Skeletal muscle satellite cell (primary cell): Measurements from ENCODE around the gene DAB2IP.

ENCODE experiments used
- H3K27me3 ChIP-seq: 2 replicates; pipeline ENCODE4 v1.7.0; 2013; ENCODE audit warnings: low read length; ENCODE audit not compliant: control insufficient read depth, insufficient read depth
- H3K36me3 ChIP-seq: 2 replicates; pipeline ENCODE4 v1.7.0; 2013; ENCODE audit warnings: mild to moderate bottlenecking, control low read depth, low read length; ENCODE audit not compliant: insufficient read depth
- H3K4me1 ChIP-seq: 2 replicates; pipeline ENCODE4 v1.7.0; 2013; ENCODE audit warnings: low read length; ENCODE audit not compliant: control insufficient read depth, insufficient read depth
- H3K4me2 ChIP-seq: 2 replicates; pipeline ENCODE4 v1.7.0; 2013; ENCODE audit warnings: mild to moderate bottlenecking, low read length
- H3K4me3 ChIP-seq: 2 replicates; pipeline ENCODE4 v1.7.0; 2013; ENCODE audit warnings: low read length
- H3K9ac ChIP-seq: 2 replicates; pipeline ENCODE4 v1.7.0; 2013; ENCODE audit warnings: mild to moderate bottlenecking, low read depth, low read length, moderate library complexity
- H3K9me3 ChIP-seq: replicated peaks from 2 replicates; pipeline ENCODE4 v1.7.0; 2013; ENCODE audit warnings: mild to moderate bottlenecking, control low read depth, low read length

Gene DAB2IP

DNA sequence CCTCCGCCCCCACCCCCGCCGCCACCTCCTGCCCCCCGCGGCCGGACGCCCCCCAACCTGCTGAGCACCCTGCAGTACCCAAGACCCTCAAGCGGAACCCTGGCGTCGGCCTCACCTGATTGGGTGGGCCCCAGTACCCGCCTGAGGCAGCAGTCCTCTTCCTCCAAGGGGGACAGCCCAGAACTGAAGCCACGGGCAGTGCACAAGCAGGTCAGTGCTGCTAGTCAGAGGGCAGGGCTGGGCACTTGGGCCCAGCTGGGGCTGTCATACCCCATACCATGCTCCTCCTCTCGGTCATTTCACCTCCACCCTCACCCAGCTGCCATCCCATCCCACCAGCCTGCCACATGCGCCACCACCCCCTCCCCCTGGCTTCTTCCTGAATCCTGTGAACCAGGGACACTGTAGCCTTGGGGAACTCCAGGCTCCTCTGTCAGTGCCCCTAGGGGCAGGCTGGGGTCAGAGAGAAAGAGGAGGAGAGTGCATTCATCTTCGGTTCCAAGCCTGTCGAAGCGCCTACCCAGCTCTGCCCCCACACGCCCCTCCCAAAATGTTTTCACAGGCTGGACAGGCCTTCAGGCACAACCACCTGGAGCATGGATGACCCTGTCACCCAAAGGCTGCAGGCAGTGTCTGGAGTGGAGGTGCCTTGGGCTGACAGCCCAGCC, 122.0 kb downstream of the DAB2IP start:
- H3K4me1 ChIP-seq = peaks cover 23% of the 10 kb centered on the region
- H3K36me3 ChIP-seq = peaks cover 37% of the 10 kb centered on the region
- no peak overlapping the region for H3K4me3 ChIP-seq
- no peaks in the 10 kb centered on the region for H3K27me3 ChIP-seq
- no peak overlapping the region for H3K4me2 ChIP-seq
- H3K9ac ChIP-seq = no peak overlapping the region
- no peaks in the 10 kb centered on the region for H3K9me3 ChIP-seq

DNA sequence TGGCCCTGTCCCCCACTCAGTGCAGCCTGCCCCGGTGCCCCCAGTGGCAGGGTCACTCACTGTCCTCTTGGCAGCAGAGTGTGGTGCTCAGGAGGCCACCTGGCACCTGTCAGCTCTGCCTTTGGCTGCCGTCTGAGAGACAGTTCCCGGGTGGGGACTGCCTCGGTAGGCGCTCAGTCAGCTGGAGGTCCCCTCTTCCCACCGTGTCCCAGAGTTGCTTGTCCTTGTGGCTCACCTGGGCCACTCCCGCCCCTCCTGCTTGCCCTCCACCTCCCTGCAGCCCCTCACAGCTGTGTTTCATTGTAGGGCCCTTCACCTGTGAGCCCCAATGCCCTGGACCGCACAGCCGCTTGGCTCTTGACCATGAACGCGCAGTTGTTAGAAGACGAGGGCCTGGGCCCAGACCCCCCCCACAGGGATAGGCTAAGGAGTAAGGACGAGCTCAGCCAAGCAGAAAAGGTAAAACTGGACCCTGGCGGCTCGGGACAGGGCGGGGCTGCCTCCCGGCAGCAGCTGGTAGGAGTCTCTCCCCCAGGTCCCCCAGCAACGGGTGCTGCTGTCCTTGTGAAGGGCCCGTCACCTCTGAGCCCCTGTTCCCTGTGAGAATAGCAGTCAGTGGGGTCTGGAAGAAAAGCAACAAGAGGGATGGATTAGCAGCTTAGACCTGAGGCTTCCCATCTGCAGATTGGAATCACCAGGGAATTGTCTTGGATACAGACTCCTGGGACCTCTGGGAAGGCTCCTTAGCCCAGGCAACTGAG, 122.7 kb downstream of the DAB2IP start:
- Histone ChIP-seq H3K9ac (no peak overlapping the region), H3K4me1 (peaks cover 23% of the 10 kb centered on the region), H3K27me3 (no peaks in the 10 kb centered on the region), H3K4me3 (no peak overlapping the region), H3K4me2 (no peak overlapping the region), H3K36me3 (peaks cover 31% of the 10 kb centered on the region), H3K9me3 (no peaks in the 10 kb centered on the region)

DNA sequence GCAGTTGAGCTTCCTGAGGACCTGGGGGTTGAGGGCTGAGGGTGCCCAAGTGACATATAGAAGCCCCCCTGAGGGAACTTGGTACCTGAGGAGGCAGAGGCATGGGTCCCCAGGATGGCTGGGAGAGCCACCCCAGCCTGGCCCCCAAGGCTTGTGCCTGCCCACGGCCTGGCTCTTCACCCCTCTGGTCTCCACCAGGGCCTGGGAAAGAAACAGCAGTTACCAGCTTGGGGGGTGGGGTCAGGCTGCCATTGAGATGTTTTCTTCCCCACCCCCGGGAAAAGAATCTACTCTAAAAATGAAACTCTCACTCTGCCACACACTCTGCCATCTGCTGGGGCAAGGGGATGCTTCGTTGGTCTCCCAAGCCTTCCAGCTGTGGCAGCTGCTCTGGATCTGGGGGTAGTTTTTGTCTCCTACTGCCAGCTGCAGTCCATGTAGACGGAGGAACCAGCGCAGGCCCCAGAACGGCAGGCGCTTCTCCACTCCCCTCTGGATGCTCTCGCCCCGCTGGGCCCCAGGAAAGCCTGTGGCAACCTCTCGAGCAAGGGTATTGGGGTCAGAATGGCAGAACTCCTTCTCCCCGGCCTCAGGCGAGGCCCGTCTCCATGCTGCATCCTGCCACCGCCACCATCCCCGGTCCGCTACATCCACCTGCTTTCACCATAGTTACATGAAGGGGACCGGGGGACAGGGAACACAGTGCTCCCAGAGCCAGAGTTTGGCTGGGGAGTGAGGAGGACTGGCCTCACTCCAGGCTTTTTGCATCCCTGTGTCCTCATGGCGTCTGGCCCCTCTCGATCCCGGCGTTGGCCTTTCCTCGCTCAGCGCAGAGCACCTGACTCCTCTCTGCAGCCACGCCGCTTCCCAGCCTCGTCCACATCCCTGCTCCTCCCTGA, 123.5 kb downstream of the DAB2IP start:
- H3K36me3 ChIP-seq = peaks cover 31% of the 10 kb centered on the region
- no peaks in the 10 kb centered on the region for H3K27me3 ChIP-seq
- H3K9me3 ChIP-seq = no peaks in the 10 kb centered on the region
- no peak overlapping the region for H3K4me2 ChIP-seq
- H3K4me1 ChIP-seq = peaks cover 23% of the 10 kb centered on the region
- H3K9ac ChIP-seq = no peak overlapping the region
- H3K4me3 ChIP-seq = no peak overlapping the region

DNA sequence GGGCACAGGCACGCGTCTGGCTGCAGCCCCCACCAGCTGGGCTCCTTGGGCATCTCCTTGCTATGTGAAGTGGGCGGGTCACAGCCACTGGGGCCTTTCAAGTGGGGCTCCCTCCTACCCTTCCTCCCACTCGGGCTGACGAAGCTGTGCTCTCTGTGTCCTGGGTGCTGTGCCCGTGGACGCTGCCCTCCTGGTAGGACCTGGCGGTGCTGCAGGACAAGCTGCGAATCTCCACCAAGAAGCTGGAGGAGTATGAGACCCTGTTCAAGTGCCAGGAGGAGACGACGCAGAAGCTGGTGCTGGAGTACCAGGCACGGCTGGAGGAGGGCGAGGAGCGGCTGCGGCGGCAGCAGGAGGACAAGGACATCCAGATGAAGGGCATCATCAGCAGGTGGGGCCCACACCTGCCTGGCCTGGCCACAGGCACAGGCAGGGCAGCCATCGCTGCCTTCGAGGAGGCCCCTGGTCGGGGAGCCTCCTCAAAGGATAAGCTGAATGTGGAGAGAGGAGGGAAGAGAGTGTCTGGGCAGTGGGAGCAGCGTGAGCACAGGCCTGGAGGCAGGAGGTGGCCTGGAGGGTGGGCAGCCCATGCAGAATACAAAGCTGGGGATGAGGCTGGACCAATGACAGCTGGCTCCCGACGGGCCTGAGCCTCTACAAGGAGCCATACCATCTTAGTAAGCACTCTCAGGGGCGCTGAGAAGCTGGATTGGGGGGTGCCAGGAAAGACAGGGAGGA, 124.7 kb downstream of the DAB2IP start:
- Histone ChIP-seq H3K4me3 (no peak overlapping the region), H3K4me2 (no peak overlapping the region), H3K9me3 (no peaks in the 10 kb centered on the region), H3K9ac (no peak overlapping the region), H3K27me3 (no peaks in the 10 kb centered on the region), H3K4me1 (peaks cover 12% of the 10 kb centered on the region), H3K36me3 (peaks cover 25% of the 10 kb centered on the region)

DNA sequence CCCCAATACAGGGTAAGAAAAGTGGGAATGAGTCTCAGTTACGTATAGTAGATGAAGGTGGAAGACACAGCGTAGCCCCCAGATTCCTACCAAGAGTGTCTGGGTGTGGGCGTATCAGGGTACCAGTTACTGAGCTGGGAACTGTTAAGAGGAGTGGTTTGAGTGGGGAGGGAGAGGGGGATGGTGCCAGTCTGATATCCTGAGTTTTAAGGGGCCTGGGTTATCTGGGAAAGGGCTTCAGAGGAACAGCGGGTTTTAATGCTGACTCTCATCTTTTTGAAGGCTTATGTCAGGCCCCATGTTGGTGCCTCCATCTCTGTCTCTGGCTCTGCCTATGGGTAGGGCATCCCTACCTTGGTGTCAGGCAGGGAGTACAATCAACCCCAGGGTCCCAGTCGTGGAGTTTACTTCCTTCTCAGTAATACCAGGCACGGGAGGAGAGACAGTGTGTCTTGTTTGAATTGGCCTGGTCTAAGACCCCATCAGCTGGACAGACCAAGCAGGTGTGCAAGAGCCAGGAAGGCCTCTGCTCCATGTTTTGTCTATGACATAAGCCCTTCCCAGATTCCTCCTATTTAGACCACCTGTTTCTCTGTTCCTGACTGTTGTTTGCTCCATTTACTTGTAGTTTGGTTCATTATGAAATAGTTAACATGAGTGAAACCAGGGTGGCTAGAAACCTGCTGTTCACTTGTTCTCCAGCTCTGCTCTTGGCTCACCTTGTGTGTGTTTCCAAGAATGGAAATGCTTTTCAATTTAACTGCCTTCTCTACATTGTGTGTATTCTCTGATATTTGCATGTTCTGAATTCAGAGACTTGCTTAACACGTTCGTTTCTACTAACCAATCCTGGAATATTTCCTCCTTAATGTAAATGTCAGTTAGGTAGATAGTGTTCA, 125.6 kb downstream of the DAB2IP start:
- Histone ChIP-seq H3K9me3 (no peaks in the 10 kb centered on the region), H3K9ac (no peak overlapping the region), H3K36me3 (peaks cover 33% of the 10 kb centered on the region), H3K4me3 (no peak overlapping the region), H3K4me1 (peaks cover 4% of the 10 kb centered on the region), H3K4me2 (no peak overlapping the region), H3K27me3 (no peaks in the 10 kb centered on the region)

DNA sequence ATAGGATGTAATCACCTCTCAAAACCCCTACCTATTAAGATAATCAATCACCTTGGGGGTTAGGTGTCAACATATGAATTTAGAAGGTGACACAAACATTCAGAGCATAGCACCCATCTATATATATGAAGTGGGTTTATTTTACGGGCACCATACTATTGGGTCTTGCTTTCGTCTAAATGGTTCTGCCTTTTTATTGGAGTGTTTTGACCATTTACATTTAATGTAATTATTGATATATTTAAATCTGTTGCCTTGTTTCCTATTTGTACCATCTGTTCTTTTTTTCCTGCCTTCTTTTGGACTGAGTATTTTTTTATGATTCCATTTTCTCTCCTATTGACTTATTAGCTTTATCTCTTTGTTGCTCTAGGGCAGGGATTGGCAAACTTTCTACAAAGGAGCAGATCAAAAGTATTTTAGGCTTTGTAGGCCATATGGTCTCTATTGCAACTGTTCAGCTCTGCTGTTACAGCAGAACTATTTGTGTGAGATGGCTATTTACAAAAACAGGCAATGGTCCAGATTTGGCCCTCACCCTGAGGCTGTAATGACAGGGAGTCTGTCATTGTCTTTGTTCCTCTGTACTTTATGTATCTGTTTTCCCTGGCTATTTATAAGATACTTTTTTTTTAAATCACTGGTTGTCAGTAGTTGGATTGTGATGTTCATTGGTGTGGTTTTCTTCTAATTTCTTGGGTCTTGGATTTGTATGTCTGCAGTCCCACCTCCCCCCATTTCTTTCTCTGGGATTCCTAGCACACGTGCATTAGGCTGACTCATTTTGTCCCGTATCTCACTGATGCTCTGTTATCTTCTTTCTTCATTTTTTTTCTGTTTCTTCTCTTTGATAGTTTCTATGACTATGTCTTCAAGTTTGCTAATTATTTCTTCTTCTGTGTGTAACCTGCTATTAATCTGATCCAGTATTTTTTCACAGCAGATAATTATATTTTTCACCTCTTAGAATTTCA, 127.1 kb downstream of the DAB2IP start:
- Histone ChIP-seq H3K4me1 (no peaks in the 10 kb centered on the region), H3K9me3 (no peaks in the 10 kb centered on the region), H3K27me3 (no peaks in the 10 kb centered on the region), H3K9ac (no peak overlapping the region), H3K4me3 (no peak overlapping the region), H3K36me3 (peaks cover 30% of the 10 kb centered on the region), H3K4me2 (no peak overlapping the region)

DNA sequence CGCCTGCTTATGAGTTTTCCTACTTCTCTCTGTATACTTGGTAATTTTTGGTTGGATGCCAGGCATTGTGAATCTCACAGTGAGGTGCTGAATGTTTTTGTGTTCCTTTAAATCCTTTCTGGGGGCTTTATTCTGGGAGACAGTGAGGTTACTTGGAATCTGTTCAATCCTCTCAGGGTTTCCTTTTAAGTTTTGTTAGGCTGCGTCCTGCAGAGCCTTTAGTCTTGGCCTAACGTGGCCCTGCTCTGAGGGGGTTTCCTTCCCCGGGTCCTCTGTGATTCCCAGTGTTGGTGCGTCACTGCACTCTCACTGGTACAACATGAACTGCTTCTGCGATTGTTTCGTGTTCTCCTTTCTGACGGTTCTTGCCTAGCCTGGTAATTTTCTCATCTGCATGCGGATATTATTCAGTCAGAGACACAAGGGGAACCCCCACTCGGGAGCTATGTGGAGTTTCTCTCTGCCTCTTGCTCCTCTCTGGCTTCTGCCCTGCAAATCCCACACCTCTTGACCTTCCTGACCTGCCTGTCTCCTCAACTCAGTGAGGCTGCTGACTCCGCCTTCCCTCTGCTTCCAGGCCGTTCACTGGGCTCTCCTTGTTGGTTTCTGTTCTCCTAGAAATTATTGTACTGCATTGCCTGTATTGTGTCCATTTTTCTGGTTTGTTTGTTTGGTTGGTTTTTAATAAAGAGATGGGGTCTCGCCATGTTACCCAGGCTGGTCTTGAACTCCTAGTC, 128.1 kb downstream of the DAB2IP start:
- no peaks in the 10 kb centered on the region for H3K27me3 ChIP-seq
- H3K4me3 ChIP-seq = no peak overlapping the region
- H3K36me3 ChIP-seq = peaks cover 26% of the 10 kb centered on the region

DNA sequence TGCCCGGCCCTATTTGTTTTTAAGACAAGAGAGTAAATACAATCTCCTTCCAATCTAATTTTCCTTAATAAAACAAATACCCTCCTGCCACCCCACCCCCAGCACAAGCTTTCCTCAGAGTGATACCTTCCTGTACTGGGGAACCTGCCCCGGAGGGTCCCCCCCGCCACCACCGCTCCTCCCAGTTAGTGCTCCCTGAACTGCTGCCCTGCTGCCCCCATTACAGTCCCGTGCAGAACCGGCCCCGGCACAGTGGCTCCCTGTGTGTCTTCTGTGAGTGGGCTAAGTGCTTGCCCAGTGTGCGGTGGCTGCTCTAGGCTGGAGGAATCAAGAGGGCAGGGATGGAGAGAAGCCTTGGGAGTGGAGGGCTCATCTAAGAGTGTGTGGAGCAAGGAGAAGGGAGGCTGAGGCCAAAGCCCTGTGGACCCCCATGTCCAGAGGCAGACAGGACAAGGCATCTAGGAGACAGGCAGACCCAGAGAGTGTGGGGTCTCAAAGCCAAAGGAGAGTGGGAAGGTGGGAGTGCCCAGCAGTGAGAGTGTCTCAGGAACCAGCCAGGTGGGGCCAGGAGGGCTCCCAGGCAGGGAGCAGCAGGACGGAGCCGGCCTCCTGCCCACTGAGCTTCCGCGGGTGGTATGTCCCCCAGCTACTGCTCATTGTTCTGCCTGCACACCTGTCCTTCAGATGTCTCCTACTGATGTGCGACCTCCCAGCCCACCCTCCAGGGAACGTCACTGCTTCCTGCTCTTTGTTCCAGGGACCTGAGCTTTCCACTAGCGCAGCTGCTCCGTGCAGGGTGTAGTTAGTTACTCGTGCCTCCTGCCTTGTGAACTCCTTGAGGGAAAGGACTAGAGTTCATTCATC, 129.0 kb downstream of the DAB2IP start:
- peaks cover 24% of the 10 kb centered on the region for H3K36me3 ChIP-seq

More for the DNA sequence above, 128.1 kb downstream of the DAB2IP start:
- Histone ChIP-seq H3K9me3 (no peaks in the 10 kb centered on the region), H3K4me2 (no peak overlapping the region), H3K4me1 (no peaks in the 10 kb centered on the region), H3K9ac (no peak overlapping the region)

DNA sequence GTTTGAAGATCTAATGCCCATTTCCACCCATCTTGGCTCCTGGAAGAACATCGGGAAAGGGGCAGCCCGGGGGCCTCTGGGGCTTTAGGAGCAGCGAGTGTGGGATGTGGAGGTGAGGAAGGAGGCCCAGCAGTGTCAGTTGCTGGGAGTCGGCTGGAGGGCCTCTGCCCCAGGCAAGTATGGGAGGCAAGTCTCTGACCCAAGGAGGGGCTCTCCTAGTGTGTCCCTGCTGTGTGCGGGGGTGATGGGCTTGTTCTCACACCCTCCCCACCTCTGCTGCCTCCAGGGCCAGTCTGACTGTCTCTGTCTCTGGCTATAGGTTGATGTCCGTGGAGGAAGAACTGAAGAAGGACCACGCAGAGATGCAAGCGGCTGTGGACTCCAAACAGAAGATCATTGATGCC, 129.7 kb downstream of the DAB2IP start:
- Histone ChIP-seq H3K9ac (no peak overlapping the region), H3K36me3 (peaks cover 21% of the 10 kb centered on the region), H3K4me2 (no peak overlapping the region), H3K9me3 (no peaks in the 10 kb centered on the region), H3K4me1 (no peaks in the 10 kb centered on the region), H3K27me3 (no peaks in the 10 kb centered on the region), H3K4me3 (no peak overlapping the region)

More for the DNA sequence above, 129.0 kb downstream of the DAB2IP start:
- no peaks in the 10 kb centered on the region for H3K4me1 ChIP-seq
- no peak overlapping the region for H3K4me2 ChIP-seq
- H3K9ac ChIP-seq = no peak overlapping the region
- H3K27me3 ChIP-seq = no peaks in the 10 kb centered on the region
- H3K9me3 ChIP-seq = no peaks in the 10 kb centered on the region
- H3K4me3 ChIP-seq = no peak overlapping the region
